Activated CD4-positive, alpha-beta T cell treated with anti-CD3 and anti-CD28 coated beads, Interleukin-2, amount 10 ng/mL, durations not matched to agents 24 days and 14 days (primary cell): ENCODE measurements around the gene NDC1. TPM values are rescaled to one million over a fixed set of nuclear protein-coding genes. Genes with fewer than 3 reads are reported as not detected.
A peak's percentile ranks its signal among the peaks of the same experiment; 100 is the strongest.
"Not testable (repeated sequence)": the region's sequence is repeated elsewhere in the genome, so short reads cannot be mapped to it uniquely, and the experiment has no call there.

Experiments
- DNase-seq: peaks from one replicate; pipeline ENCODE4 v3.0.0; 2022
- H3K27ac Mint-ChIP-seq: one replicate; pipeline ENCODE4 v1.8.0; 2022; ENCODE audit warnings: mild to moderate bottlenecking, mixed read lengths
- H3K27me3 Mint-ChIP-seq: one replicate; pipeline ENCODE4 v1.8.0; 2022; ENCODE audit warnings: mixed read lengths
- H3K36me3 Mint-ChIP-seq: one replicate; pipeline ENCODE4 v1.8.0; 2022; ENCODE audit warnings: low read depth, mild to moderate bottlenecking, mixed read lengths
- H3K4me1 Mint-ChIP-seq: one replicate; pipeline ENCODE4 v1.8.0; 2021; ENCODE audit warnings: mixed read lengths
- H3K4me3 Mint-ChIP-seq: one replicate; pipeline ENCODE4 v1.8.0; 2022; ENCODE audit warnings: mild to moderate bottlenecking, moderate library complexity, mixed read lengths
- H3K9me3 Mint-ChIP-seq: one replicate; pipeline ENCODE4 v1.8.0; 2021; ENCODE audit warnings: mixed read lengths
- intact Hi-C: fragments of 100-400 bp; cut with micrococcal nuclease; formaldehyde crosslinking; loops from one replicate; pipeline ENCODE4 v1.15.1; 2023
- total RNA-seq: library from RNA; stranded (reverse); gene quantifications from 2 replicates; pipeline ENCODE4 v1.2.3, GENCODE V29; 2022

The NDC1 gene
- total RNA-seq, 1 donor from 2014 or later = 39.7 TPM

GRCh38 chr1:53766831-53767405 is 71.2 kb downstream of the NDC1 start:
- Mint-ChIP-seq H3K9me3 (no peaks in the 10 kb centered on the region), H3K27ac (peak overlapping the region; percentile 72)

DNA sequence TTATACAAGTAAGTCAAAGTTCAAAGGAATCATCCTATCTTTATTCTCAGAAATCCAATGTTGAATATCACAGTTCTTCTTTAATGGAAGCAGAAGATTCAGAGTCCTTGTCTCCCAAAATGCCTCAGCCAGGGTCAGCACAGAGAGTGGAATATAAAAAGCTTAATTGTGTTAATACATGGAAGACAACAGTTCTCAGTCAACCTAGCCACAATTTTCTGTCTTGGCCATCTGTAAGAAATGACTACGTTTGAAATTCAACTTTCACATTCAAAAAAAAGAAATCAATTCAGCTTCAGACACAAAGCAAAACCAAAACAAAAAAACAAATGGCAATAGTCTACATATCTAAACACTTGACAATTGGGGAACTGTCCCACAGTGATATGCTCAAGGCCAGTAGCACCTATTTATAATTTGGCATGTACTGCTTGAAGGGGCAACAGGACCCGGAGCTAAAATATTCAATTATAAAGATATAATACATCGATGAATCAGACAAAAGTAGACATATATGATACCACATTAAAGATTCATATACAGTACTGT is 71.8 kb downstream of the NDC1 start:
- no peak for DNase-seq
- Mint-ChIP-seq H3K36me3 (peaks cover 42% of the 10 kb centered on the region), H3K27ac (peak overlapping the region; percentile 82), H3K4me1 (peaks cover 27% of the 10 kb centered on the region), H3K27me3 (no peaks in the 10 kb centered on the region), H3K4me3 (peak overlapping the region; percentile 72), H3K9me3 (no peaks in the 10 kb centered on the region)
- intact Hi-C loops = loop anchor here (1.0 kb wide), 1 partner anchor 17 kb away; no protein-coding TSS in a partner anchor

More at GRCh38 chr1:53766831-53767405, 71.2 kb downstream of the NDC1 start:
- Mint-ChIP-seq H3K4me1 (peaks cover 29% of the 10 kb centered on the region), H3K27me3 (no peaks in the 10 kb centered on the region), H3K36me3 (peaks cover 45% of the 10 kb centered on the region), H3K4me3 (peak overlapping the region; percentile 72)
- intact Hi-C loops = loop anchor here (1.0 kb wide), 1 partner anchor 16 kb away; no protein-coding TSS in a partner anchor
- DNase-seq = no peak

- peak overlapping the region; percentile 72 for H3K4me3 Mint-ChIP-seq
- peak; percentile 71 for DNase-seq
- no peaks in the 10 kb centered on the region for H3K27me3 Mint-ChIP-seq
- peaks cover 27% of the 10 kb centered on the region for H3K4me1 Mint-ChIP-seq
- peak overlapping the region; percentile 82 for H3K27ac Mint-ChIP-seq
- intact Hi-C loops = loop anchor here (1.0 kb wide), 1 partner anchor 18 kb away; no protein-coding TSS in a partner anchor
- peaks cover 36% of the 10 kb centered on the region for H3K36me3 Mint-ChIP-seq
- H3K9me3 Mint-ChIP-seq = no peaks in the 10 kb centered on the region
Measured at GRCh38 chr1:53765657-53766056, 72.4 kb downstream of the NDC1 start.

GRCh38 chr1:53763911-53764310 is 74.2 kb downstream of the NDC1 start:
- Mint-ChIP-seq H3K4me3 (no peak overlapping the region), H3K36me3 (peaks cover 29% of the 10 kb centered on the region), H3K9me3 (no peaks in the 10 kb centered on the region), H3K27me3 (no peaks in the 10 kb centered on the region), H3K27ac (no peak overlapping the region), H3K4me1 (peaks cover 26% of the 10 kb centered on the region)
- no peak for DNase-seq
- intact Hi-C loops = no loop called here

- Mint-ChIP-seq H3K4me3 (no peak overlapping the region), H3K27me3 (no peaks in the 10 kb centered on the region), H3K9me3 (no peaks in the 10 kb centered on the region), H3K27ac (no peak overlapping the region), H3K36me3 (peaks cover 25% of the 10 kb centered on the region), H3K4me1 (peaks cover 26% of the 10 kb centered on the region)
- DNase-seq = no peak
- intact Hi-C loops = no loop called here
Measured at GRCh38 chr1:53763461-53763860, 74.6 kb downstream of the NDC1 start.

- H3K36me3 Mint-ChIP-seq, H3K4me1 Mint-ChIP-seq, H3K9me3 Mint-ChIP-seq, H3K4me3 Mint-ChIP-seq, H3K27ac Mint-ChIP-seq, H3K27me3 Mint-ChIP-seq, DNase-seq, intact Hi-C loops: not testable (repeated sequence)
Measured at GRCh38 chr1:53760497-53760896, 77.6 kb downstream of the NDC1 start.

GRCh38 chr1:53755874-53756273 is 82.2 kb downstream of the NDC1 start:
- Mint-ChIP-seq H3K4me3 (no peak overlapping the region), H3K36me3 (no peaks in the 10 kb centered on the region), H3K27me3 (no peaks in the 10 kb centered on the region), H3K4me1 (peaks cover 3% of the 10 kb centered on the region), H3K9me3 (no peaks in the 10 kb centered on the region), H3K27ac (no peak overlapping the region)
- no peak for DNase-seq
- intact Hi-C loops = no loop called here

DNA sequence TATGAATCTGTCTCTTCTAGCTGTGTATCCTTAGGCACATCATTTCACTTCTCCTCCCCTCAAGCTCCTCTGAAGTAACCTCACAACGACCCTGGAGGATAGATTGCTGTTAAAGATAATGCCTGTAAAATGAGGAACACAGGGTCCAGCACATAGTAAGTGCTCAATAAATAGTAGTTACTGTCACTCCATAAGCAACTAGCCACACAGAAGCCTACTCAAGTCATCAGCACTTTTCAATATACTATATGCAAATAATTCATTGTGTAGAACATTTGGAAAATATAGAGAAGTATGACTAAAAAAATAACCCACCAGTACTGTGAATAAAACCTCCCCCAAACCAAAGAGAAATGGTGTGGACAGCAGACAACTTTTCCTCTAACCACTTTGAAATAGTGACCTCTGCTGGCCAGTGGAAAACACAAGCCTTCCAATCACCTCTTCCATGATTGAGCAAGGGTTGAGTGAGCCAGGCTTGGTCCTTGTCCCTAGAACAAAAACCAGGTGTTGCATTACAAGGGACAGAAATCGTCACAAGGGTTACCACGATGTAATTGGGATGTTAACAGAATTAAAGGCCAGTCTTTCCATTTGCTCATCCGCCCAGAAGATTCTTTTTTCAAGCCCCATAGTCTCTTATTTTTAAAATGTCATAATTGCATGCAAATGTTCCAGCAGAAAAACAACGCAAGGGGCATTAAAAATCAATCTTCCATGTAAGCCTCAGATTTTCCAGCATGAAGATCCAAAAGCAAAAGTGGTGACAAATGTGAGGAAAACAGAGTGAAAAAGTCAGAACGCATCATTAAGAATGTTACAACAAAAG is 83.4 kb downstream of the NDC1 start:
- DNase-seq = peak; percentile 75
- intact Hi-C loops = loop anchor here (1.0 kb wide), 1 partner anchor 269 kb away; no protein-coding TSS in a partner anchor
- Mint-ChIP-seq H3K4me3 (no peak overlapping the region), H3K36me3 (no peaks in the 10 kb centered on the region), H3K27ac (no peak overlapping the region), H3K9me3 (no peaks in the 10 kb centered on the region), H3K27me3 (no peaks in the 10 kb centered on the region), H3K4me1 (peaks cover 3% of the 10 kb centered on the region)

DNA sequence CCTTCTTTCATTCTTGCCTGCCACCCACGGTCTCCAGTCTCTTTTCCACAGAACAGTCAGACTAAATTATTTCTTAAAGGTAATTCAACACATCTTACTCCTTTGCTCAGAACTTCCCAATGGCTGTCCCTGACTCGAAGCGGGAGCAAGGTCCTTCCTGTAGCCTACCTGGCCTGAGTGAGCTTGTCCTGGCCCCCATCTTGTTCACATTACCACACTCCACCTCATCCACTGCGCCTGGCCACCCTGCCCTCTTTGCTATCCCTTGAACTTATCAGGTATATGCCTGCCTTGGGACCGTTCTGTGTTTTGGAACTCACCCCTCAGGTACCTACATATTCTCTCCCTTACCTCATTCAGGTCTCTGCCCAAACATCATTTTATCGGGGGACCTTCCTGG is 85.8 kb downstream of the NDC1 start:
- intact Hi-C loops = no loop called here

DNA sequence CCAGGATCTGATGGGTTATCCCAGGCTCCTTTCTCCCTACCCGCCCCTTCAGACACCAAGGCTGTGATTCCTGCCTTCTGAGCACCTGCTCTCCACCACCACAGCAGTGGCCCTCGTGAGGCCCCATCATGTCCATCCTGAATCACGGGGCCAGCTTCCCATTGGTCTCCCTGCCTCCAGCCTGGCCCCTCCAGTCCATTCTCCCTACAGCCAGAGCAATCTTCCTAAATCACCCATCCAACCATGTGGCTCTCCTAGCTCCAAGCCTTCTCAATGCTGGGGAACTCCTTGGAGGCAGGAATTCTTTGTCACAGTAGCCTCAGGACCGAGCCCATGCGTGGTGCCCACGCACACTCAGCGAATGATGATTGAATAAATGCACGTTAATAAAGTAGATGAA is 90.3 kb downstream of the NDC1 start:
- intact Hi-C loops = no loop called here
- peaks cover 25% of the 10 kb centered on the region for H3K27me3 Mint-ChIP-seq
- DNase-seq = no peak
- no peaks in the 10 kb centered on the region for H3K36me3 Mint-ChIP-seq
- peaks cover 4% of the 10 kb centered on the region for H3K9me3 Mint-ChIP-seq
- H3K4me3 Mint-ChIP-seq = no peak overlapping the region
- H3K4me1 Mint-ChIP-seq = peaks cover 3% of the 10 kb centered on the region
- no peak overlapping the region for H3K27ac Mint-ChIP-seq

More for the DNA sequence above, 85.8 kb downstream of the NDC1 start:
- Mint-ChIP-seq H3K36me3 (no peaks in the 10 kb centered on the region), H3K27me3 (peaks cover 4% of the 10 kb centered on the region), H3K27ac (no peak overlapping the region), H3K4me1 (peaks cover 3% of the 10 kb centered on the region), H3K4me3 (no peak overlapping the region), H3K9me3 (no peaks in the 10 kb centered on the region)
- no peak for DNase-seq

DNA sequence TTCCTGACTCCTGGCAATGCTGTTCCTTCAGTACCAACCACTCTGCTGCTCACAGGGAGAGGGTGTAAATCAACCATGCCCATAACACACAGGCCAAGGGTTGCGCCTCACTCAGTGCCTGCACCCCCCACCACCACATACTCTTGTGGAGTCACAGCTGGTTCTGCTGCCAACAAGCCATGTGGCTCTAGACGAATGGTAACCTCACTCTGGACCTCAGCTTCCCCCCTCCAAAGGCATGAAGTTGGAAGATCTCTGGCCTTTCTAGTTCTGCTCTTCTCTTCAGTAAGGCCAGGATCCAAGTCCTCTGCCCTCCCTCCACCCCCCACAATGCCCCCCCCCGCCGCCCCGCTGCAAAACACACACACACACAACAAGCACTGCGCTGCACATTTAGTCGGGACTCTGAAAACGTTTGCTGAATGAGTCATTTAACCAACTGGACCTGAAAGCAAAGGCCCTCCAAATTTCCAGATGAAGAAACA is 97.4 kb downstream of the NDC1 start:
- Mint-ChIP-seq H3K27me3 (peaks cover 58% of the 10 kb centered on the region), H3K4me1 (peaks cover 2% of the 10 kb centered on the region), H3K4me3 (no peak overlapping the region), H3K27ac (no peak overlapping the region), H3K9me3 (peaks cover 4% of the 10 kb centered on the region), H3K36me3 (no peaks in the 10 kb centered on the region)
- intact Hi-C loops = no loop called here
- no peak for DNase-seq

- peaks cover 2% of the 10 kb centered on the region for H3K4me1 Mint-ChIP-seq
- H3K4me3 Mint-ChIP-seq = peak within 1 kb of the TSS; percentile 62
- H3K27me3 Mint-ChIP-seq = peaks cover 67% of the 10 kb centered on the region
- no peak within 1 kb of the TSS for H3K27ac Mint-ChIP-seq
- peak; percentile 91 for DNase-seq
- H3K9me3 Mint-ChIP-seq = peaks cover 4% of the 10 kb centered on the region
- intact Hi-C loops = no loop called here
- H3K36me3 Mint-ChIP-seq = no peaks in the 10 kb centered on the region
Measured at GRCh38 chr1:53739109-53739681, 98.9 kb downstream of the NDC1 start, which contains the start of gene GLIS1. Gene GLIS1, minus strand, starts transcription at chr1:53739164. Its CDS starts 1,100 bp downstream, at chr1:53738064.

DNA sequence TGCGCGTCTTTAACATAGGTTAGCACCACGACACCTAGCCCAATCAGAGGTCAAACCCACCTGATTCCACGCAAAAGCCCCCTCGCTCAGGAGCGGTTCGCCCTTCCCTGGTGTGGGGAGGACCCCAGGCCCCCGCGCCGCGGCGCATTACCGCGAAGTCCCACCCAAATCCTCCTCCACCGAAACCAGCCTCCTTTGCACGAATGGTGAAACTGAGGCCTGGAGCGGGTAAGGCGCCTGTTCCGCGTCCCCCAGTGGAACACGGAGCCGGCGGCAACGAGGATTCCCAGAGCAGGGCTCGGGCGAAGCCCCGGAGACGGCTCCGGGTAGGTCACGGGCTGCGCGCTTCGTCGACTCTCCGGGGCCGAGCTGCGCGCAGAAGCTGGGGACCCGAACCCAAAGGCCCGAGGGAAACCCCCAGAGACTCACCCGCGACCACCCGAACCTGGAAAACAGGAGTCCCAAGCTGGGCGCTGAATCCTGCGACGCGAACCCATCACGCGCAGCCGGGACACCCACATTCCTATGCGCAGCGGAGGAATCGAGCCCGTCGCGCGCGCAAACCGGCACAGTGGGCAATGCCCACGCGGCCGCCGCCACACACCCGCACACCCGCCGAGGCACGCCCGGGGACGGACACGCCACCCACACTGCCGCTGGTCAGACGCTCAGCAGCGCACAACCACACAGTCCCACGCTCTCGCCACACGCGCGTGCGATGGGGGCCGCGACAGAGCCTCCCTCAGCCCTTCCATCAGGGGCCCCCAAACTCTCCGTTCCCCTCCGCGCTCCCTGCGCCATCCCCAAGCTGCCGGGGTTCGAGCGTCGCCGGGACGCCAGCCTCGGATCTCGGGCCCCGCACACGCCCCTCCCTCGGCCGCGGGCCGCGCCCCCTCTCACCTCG is 99.6 kb downstream of the NDC1 start:
- Mint-ChIP-seq H3K27ac (no peak overlapping the region), H3K36me3 (no peaks in the 10 kb centered on the region), H3K4me1 (peaks cover 2% of the 10 kb centered on the region), H3K27me3 (peaks cover 71% of the 10 kb centered on the region), H3K4me3 (peak overlapping the region; percentile 62), H3K9me3 (peaks cover 4% of the 10 kb centered on the region)
- DNase-seq = peak; percentile 66
- intact Hi-C loops = no loop called here
